Endothelial cell (in vitro differentiated cells): ENCODE results near the gene SUPT3H. TPM values are rescaled to one million over a fixed set of nuclear protein-coding genes. Genes with fewer than 3 reads are reported as not detected.

Experiments
- DNase-seq: peaks from one replicate; pipeline ENCODE4 v3.0.0; 2021; ENCODE audit warnings: low spot score
- H3K27ac Mint-ChIP-seq: one replicate; pipeline ENCODE4 v1.8.0; 2021; ENCODE audit warnings: mixed read lengths, inconsistent platforms; ENCODE audit not compliant: unreplicated experiment
- H3K27me3 Mint-ChIP-seq: one replicate; pipeline ENCODE4 v1.8.0; 2021; ENCODE audit warnings: mild to moderate bottlenecking, moderate library complexity, mixed read lengths, inconsistent platforms; ENCODE audit not compliant: unreplicated experiment
- H3K36me3 Mint-ChIP-seq: one replicate; pipeline ENCODE4 v1.8.0; 2021; ENCODE audit warnings: mild to moderate bottlenecking, low read depth, mixed read lengths, inconsistent platforms; ENCODE audit not compliant: unreplicated experiment
- H3K4me1 Mint-ChIP-seq: one replicate; pipeline ENCODE4 v1.8.0; 2021; ENCODE audit warnings: mild to moderate bottlenecking, mixed read lengths, inconsistent platforms; ENCODE audit not compliant: unreplicated experiment
- H3K4me3 Mint-ChIP-seq: one replicate; pipeline ENCODE4 v1.8.0; 2021; ENCODE audit warnings: mild to moderate bottlenecking, mixed read lengths, inconsistent platforms; ENCODE audit not compliant: unreplicated experiment
- H3K9me3 Mint-ChIP-seq: one replicate; pipeline ENCODE4 v1.8.0; 2021; ENCODE audit warnings: mixed read lengths, inconsistent platforms; ENCODE audit not compliant: unreplicated experiment
- total RNA-seq: library from RNA; stranded (reverse); fragmentation: NEBNext Ultra II Directional; extraction: Animal tissue kit (Norgen Biotek cat#: 25700); gene quantifications from one replicate; pipeline ENCODE4 v1.2.1, GENCODE V29; 2021; ENCODE audit not compliant: unreplicated experiment
- TF ChIP-seq, protein P1 (sequence below): fragments of 200-600 bp; sonication (generic); IDR thresholded peaks from one replicate; pipeline ENCODE4 v1.5.0; 2021; ENCODE audit warnings: antibody characterized with exemption; ENCODE audit not compliant: unreplicated experiment

SUPT3H gene
- total RNA-seq, 1 donor from 2014 or later, result 28.5 TPM

- peaks cover 19% of the 10 kb centered on the region for H3K36me3 Mint-ChIP-seq
- no peak overlapping the region for H3K27ac Mint-ChIP-seq
- H3K4me3 Mint-ChIP-seq, result no peak overlapping the region
- no peaks in the 10 kb centered on the region for H3K4me1 Mint-ChIP-seq
- no peak for DNase-seq
- peaks cover 7% of the 10 kb centered on the region for H3K9me3 Mint-ChIP-seq
- TF ChIP-seq, protein P1, sequence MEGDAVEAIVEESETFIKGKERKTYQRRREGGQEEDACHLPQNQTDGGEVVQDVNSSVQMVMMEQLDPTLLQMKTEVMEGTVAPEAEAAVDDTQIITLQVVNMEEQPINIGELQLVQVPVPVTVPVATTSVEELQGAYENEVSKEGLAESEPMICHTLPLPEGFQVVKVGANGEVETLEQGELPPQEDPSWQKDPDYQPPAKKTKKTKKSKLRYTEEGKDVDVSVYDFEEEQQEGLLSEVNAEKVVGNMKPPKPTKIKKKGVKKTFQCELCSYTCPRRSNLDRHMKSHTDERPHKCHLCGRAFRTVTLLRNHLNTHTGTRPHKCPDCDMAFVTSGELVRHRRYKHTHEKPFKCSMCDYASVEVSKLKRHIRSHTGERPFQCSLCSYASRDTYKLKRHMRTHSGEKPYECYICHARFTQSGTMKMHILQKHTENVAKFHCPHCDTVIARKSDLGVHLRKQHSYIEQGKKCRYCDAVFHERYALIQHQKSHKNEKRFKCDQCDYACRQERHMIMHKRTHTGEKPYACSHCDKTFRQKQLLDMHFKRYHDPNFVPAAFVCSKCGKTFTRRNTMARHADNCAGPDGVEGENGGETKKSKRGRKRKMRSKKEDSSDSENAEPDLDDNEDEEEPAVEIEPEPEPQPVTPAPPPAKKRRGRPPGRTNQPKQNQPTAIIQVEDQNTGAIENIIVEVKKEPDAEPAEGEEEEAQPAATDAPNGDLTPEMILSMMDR, result no peak
- H3K27me3 Mint-ChIP-seq, result no peaks in the 10 kb centered on the region
Observed at GRCh38 chr6:44969446-44970185, 408.1 kb downstream of the SUPT3H start.

DNA sequence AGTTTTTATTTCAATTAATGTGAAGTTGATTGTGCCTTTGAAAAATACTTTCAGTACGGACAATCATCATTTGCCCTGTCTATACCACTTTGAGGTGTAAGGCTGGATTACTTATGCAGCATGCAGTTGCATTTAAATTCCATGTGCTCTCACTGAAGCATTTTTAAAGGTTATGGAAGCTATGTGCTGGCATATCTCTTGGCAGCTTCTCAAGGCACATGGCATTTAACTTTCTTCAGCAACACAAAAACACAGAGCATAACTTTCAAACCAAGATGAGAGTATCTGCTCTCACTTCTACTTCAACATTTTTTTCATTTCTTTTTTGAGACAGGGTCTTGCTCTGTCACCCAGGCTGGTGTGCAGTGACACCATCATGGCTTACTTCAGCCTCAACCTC lies 410.3 kb downstream of the SUPT3H start:
- H3K27ac Mint-ChIP-seq, result no peak overlapping the region
- H3K36me3 Mint-ChIP-seq, result peaks cover 3% of the 10 kb centered on the region
- no peaks in the 10 kb centered on the region for H3K27me3 Mint-ChIP-seq
- DNase-seq, result no peak
- no peaks in the 10 kb centered on the region for H3K4me1 Mint-ChIP-seq
- H3K9me3 Mint-ChIP-seq, result no peaks in the 10 kb centered on the region
- TF ChIP-seq, protein P1, result no peak
- no peak overlapping the region for H3K4me3 Mint-ChIP-seq

- Mint-ChIP-seq H3K9me3 (no peaks in the 10 kb centered on the region), H3K36me3 (no peaks in the 10 kb centered on the region), H3K4me1 (no peaks in the 10 kb centered on the region), H3K27ac (no peak overlapping the region), H3K27me3 (no peaks in the 10 kb centered on the region), H3K4me3 (no peak overlapping the region)
- no peak for DNase-seq
- TF ChIP-seq, protein P1, result no peak
Observed at GRCh38 chr6:44966449-44967092, 411.2 kb downstream of the SUPT3H start.

DNA sequence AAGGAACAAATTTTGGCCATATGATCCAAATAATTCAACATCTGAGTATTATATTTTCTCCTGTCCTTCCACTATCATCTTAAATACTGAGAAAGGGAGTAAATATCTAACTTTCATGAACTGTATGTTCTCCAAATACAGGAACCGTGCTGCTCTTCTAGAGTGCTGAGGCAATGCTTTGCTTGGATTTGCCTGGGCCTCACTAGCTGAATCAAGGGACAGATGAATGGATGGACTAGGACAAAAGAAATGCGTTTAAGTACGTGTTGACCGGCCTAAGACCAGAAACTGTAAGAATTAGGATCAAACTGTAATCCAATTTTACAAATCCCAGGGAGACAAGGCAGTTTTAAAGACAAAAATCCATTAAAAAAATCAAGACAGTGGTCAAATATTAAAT lies 412.0 kb downstream of the SUPT3H start:
- H3K4me3 Mint-ChIP-seq, result no peak overlapping the region
- H3K27me3 Mint-ChIP-seq, result no peaks in the 10 kb centered on the region
- H3K9me3 Mint-ChIP-seq, result no peaks in the 10 kb centered on the region
- TF ChIP-seq, protein P1, result no peak
- H3K4me1 Mint-ChIP-seq, result no peaks in the 10 kb centered on the region
- H3K27ac Mint-ChIP-seq, result no peak overlapping the region
- no peak for DNase-seq
- H3K36me3 Mint-ChIP-seq, result no peaks in the 10 kb centered on the region

- H3K4me1 Mint-ChIP-seq, result no peaks in the 10 kb centered on the region
- no peak for DNase-seq
- H3K4me3 Mint-ChIP-seq, result no peak overlapping the region
- H3K27me3 Mint-ChIP-seq, result peaks cover 2% of the 10 kb centered on the region
- TF ChIP-seq, protein P1, result no peak
- no peaks in the 10 kb centered on the region for H3K36me3 Mint-ChIP-seq
- no peak overlapping the region for H3K27ac Mint-ChIP-seq
- H3K9me3 Mint-ChIP-seq, result no peaks in the 10 kb centered on the region
Observed at GRCh38 chr6:44960898-44961297, 416.8 kb downstream of the SUPT3H start.
